NCI-H146 treated with DMSO at 0.1 percent for 48 hours (cell line): ENCODE results near the gene JPH2.

Source experiments
- DNase-seq: peaks from one replicate; lab custom pipeline; 2025; ENCODE audit not compliant: unreplicated experiment; lab: John Stamatoyannopoulos, UW

JPH2 gene

GRCh38 chr20:44126445-44126844 is 60.5 kb downstream of the JPH2 start:
- DNase-seq, result no peak

GRCh38 chr20:44125332-44126127 is 61.5 kb downstream of the JPH2 start:
- DNase-seq, result no peak

- DNase-seq, result no peak
Observed at GRCh38 chr20:44123874-44124535, 63.0 kb downstream of the JPH2 start.

- no peak for DNase-seq
Observed at GRCh38 chr20:44123251-44123650, 63.7 kb downstream of the JPH2 start.

- no peak for DNase-seq
Observed at GRCh38 chr20:44120676-44121425, 66.1 kb downstream of the JPH2 start.

- DNase-seq, result no peak
Observed at GRCh38 chr20:44118185-44119033, 68.6 kb downstream of the JPH2 start.

GRCh38 chr20:44117296-44118184 is 69.4 kb downstream of the JPH2 start:
- no peak for DNase-seq

- no peak for DNase-seq
Observed at GRCh38 chr20:44115762-44116644, 71.0 kb downstream of the JPH2 start.

GRCh38 chr20:44115181-44115580 is 71.8 kb downstream of the JPH2 start:
- no peak for DNase-seq

GRCh38 chr20:44113618-44114376 is 73.2 kb downstream of the JPH2 start:
- peak; percentile 12 for DNase-seq

- no peak for DNase-seq
Observed at GRCh38 chr20:44112889-44113617, 73.9 kb downstream of the JPH2 start.

GRCh38 chr20:44112456-44112855 is 74.5 kb downstream of the JPH2 start:
- DNase-seq, result no peak

- DNase-seq, result no peak
Observed at GRCh38 chr20:44111712-44112335, 75.2 kb downstream of the JPH2 start.

- DNase-seq, result no peak
Observed at GRCh38 chr20:44110816-44111568, 76.0 kb downstream of the JPH2 start.

- no peak for DNase-seq
Observed at GRCh38 chr20:44109951-44110361, 77.0 kb downstream of the JPH2 start.

- DNase-seq, result no peak
Observed at GRCh38 chr20:44106615-44107014, 80.4 kb downstream of the JPH2 start.
